Epithelial cell of proximal tubule (primary cell): Measurements from ENCODE around the gene SGMS1. TPM values are rescaled to one million over a fixed set of nuclear protein-coding genes. Genes with fewer than 3 reads are reported as not detected.
"Not testable (repeated sequence)": the region's sequence is repeated elsewhere in the genome, so short reads cannot be mapped to it uniquely, and the experiment has no call there.

Experiments used
- DNase-seq: peaks from one replicate; pipeline ENCODE4 v3.0.0-alpha.2; 2011; ENCODE audit warnings: low read depth
- H3K4me3 ChIP-seq: 2 replicates; pipeline ENCODE4 v1.5.1; 2011; ENCODE audit warnings: low read depth, mild to moderate bottlenecking, low read length
- CTCF ChIP-seq: conservative IDR thresholded peaks from 2 replicates; pipeline ENCODE4 v1.5.1; 2012; ENCODE audit warnings: low read depth, mild to moderate bottlenecking, low read length
- total RNA-seq: library from RNA; depleted of rRNA; stranded (reverse); fragments of >200 nt; gene quantifications from 2 replicates; pipeline ENCODE4 v1.2.3, GENCODE V29; 2015

SGMS1 gene
- total RNA-seq, 1 donor from 2014 or later, result 25.2 TPM

GRCh38 chr10:50272531-50272930 lies 351.2 kb downstream of the SGMS1 start:
- no peak overlapping the region for H3K4me3 ChIP-seq
- no peak for DNase-seq
- TF ChIP-seq CTCF, result no peak

- TF ChIP-seq CTCF, result no peak
- no peak for DNase-seq
- H3K4me3 ChIP-seq, result no peak overlapping the region
These were observed 352.0 kb downstream of the SGMS1 start for GRCh38 chr10:50271564-50272250.

- not testable (repeated sequence) for H3K4me3 ChIP-seq, DNase-seq
These were observed 355.9 kb downstream of the SGMS1 start for GRCh38 chr10:50267877-50268276.

GRCh38 chr10:50262625-50263024 lies 361.1 kb downstream of the SGMS1 start:
- H3K4me3 ChIP-seq, DNase-seq: not testable (repeated sequence)

- H3K4me3 ChIP-seq, result no peak overlapping the region
- TF ChIP-seq CTCF, result no peak
- DNase-seq, result peak; percentile 6
These were observed 362.9 kb downstream of the SGMS1 start for GRCh38 chr10:50260791-50261281.

Other genes starting within 250 kb of the SGMS1 start
- 1.6 and 3.3 TPM in 2 replicates for gene ASAH2B, start 116.0 kb upstream of the SGMS1 start, total RNA-seq